H9 (cell line): ENCODE measurements around the gene POLR2L. TPM values are rescaled to one million over a fixed set of nuclear protein-coding genes. Genes with fewer than 3 reads are reported as not detected.

Experiments used
- DNase-seq: peaks from one replicate; pipeline ENCODE4 v3.0.0-alpha.2; 2017
- H2AFZ ChIP-seq: one replicate; pipeline ENCODE4 v1.6.1; 2013; ENCODE audit warnings: mild to moderate bottlenecking, low read length, control low read depth, moderate library complexity
- H2AK5ac ChIP-seq: 2 replicates; pipeline ENCODE4 v1.6.1; 2013; ENCODE audit warnings: low read length, control low read depth, mixed read lengths; ENCODE audit not compliant: insufficient read length
- H2BK120ac ChIP-seq: one replicate; pipeline ENCODE4 v1.6.1; 2013; ENCODE audit warnings: low read depth, mild to moderate bottlenecking, low read length, control low read depth, inconsistent platforms; ENCODE audit not compliant: poor library complexity, severe bottlenecking
- H2BK12ac ChIP-seq: 2 replicates; pipeline ENCODE4 v1.6.1; 2013; ENCODE audit warnings: low read length, control low read depth, mixed read lengths, low read depth; ENCODE audit not compliant: insufficient read length
- H2BK15ac ChIP-seq: 2 replicates; pipeline ENCODE4 v1.6.1; 2013; ENCODE audit warnings: low read depth, low read length, control low read depth
- H2BK20ac ChIP-seq: one replicate; pipeline ENCODE4 v1.6.1; 2013; ENCODE audit warnings: low read depth, mild to moderate bottlenecking, low read length, control low read depth, inconsistent platforms; ENCODE audit not compliant: poor library complexity, severe bottlenecking
- H2BK5ac ChIP-seq: 2 replicates; pipeline ENCODE4 v1.6.1; 2013; ENCODE audit warnings: low read length, control low read depth, mixed read lengths; ENCODE audit not compliant: insufficient read length
- H3K14ac ChIP-seq: 2 replicates; pipeline ENCODE4 v1.6.1; 2013; ENCODE audit warnings: low read length, control low read depth; ENCODE audit not compliant: insufficient read depth
- H3K18ac ChIP-seq: 2 replicates; pipeline ENCODE4 v1.6.1; 2013; ENCODE audit warnings: low read depth, mild to moderate bottlenecking, mixed read lengths, low read length, control low read depth; ENCODE audit not compliant: insufficient read length
- H3K23ac ChIP-seq: 2 replicates; pipeline ENCODE4 v1.6.1; 2013; ENCODE audit warnings: low read length, control low read depth, mixed read lengths, low read depth; ENCODE audit not compliant: insufficient read length
- H3K23me2 ChIP-seq: 2 replicates; pipeline ENCODE4 v1.6.1; 2013; ENCODE audit warnings: low read depth, mild to moderate bottlenecking, mixed read lengths, low read length, control low read depth; ENCODE audit not compliant: insufficient read length, poor library complexity, severe bottlenecking
- H3K27ac ChIP-seq: 2 replicates; pipeline ENCODE4 v1.5.1; 2013; ENCODE audit warnings: low read length, control low read depth, mixed read lengths, low read depth; ENCODE audit not compliant: insufficient read length
- H3K27me3 ChIP-seq: 2 replicates; pipeline ENCODE4 v1.6.1; 2013; ENCODE audit warnings: low read length, control low read depth, inconsistent platforms; ENCODE audit not compliant: insufficient read depth
- H3K4ac ChIP-seq: 2 replicates; pipeline ENCODE4 v1.6.1; 2013; ENCODE audit warnings: low read depth, mild to moderate bottlenecking, control low read depth, inconsistent platforms, low read length, moderate library complexity
- H3K4me1 ChIP-seq: 2 replicates; pipeline ENCODE4 v1.6.1; 2013; ENCODE audit warnings: low read length, control low read depth, inconsistent platforms; ENCODE audit not compliant: insufficient read depth
- H3K4me2 ChIP-seq: 2 replicates; pipeline ENCODE4 v1.6.1; 2013; ENCODE audit warnings: low read length, control low read depth, mixed read lengths; ENCODE audit not compliant: insufficient read length, insufficient read depth
- H3K56ac ChIP-seq: 2 replicates; pipeline ENCODE4 v1.6.1; 2013; ENCODE audit warnings: low read depth, mild to moderate bottlenecking, mixed read lengths, low read length, control low read depth; ENCODE audit not compliant: insufficient read length
- H3K79me1 ChIP-seq: 2 replicates; pipeline ENCODE4 v1.6.1; 2013; ENCODE audit warnings: low read depth, mild to moderate bottlenecking, moderate library complexity, low read length, control low read depth, inconsistent platforms; ENCODE audit not compliant: insufficient read depth, poor library complexity, severe bottlenecking
- H3K79me2 ChIP-seq: 2 replicates; pipeline ENCODE4 v1.6.1; 2013; ENCODE audit warnings: low read length, control low read depth, inconsistent platforms; ENCODE audit not compliant: insufficient read depth
- H3K9ac ChIP-seq: 2 replicates; pipeline ENCODE4 v1.6.1; 2013; ENCODE audit warnings: low read length, control low read depth, mixed read lengths; ENCODE audit not compliant: insufficient read length; ENCODE audit errors: extremely low read depth
- H3K9me3 ChIP-seq: one replicate; pipeline ENCODE4 v1.6.1; 2013; ENCODE audit warnings: low read depth, low read length, inconsistent platforms; ENCODE audit not compliant: control insufficient read depth
- H3T11ph ChIP-seq: one replicate; pipeline ENCODE4 v1.6.1; 2013; ENCODE audit warnings: mild to moderate bottlenecking, low read length, control low read depth, inconsistent platforms
- H4K20me1 ChIP-seq: one replicate; pipeline ENCODE4 v1.6.1; 2013; ENCODE audit not compliant: control insufficient read depth, insufficient read length, insufficient read depth
- H4K5ac ChIP-seq: 2 replicates; pipeline ENCODE4 v1.6.1; 2013; ENCODE audit warnings: low read depth, mild to moderate bottlenecking, mixed read lengths, low read length, control low read depth; ENCODE audit not compliant: insufficient read length
- H4K8ac ChIP-seq: replicated peaks from 2 replicates; pipeline ENCODE4 v1.6.1; 2013; ENCODE audit warnings: low read length, control low read depth, mixed read lengths, low read depth; ENCODE audit not compliant: insufficient read length
- H4K91ac ChIP-seq: 2 replicates; pipeline ENCODE4 v1.6.1; 2013; ENCODE audit warnings: low read depth, mild to moderate bottlenecking, moderate library complexity, mixed read lengths, low read length, control low read depth; ENCODE audit not compliant: insufficient read length
- H3K27ac Mint-ChIP-seq, 3 experiments: 2 replicates in 2 of 3; 3 replicates in 1 of 3; pipeline ENCODE4 v1.8.0; 2020 to 2021; ENCODE audit warnings: mixed read lengths in 3 of 3, mild to moderate bottlenecking in 1 of 3, moderate library complexity in 1 of 3
- H3K27me3 Mint-ChIP-seq: 2 replicates; pipeline ENCODE4 v1.8.0; 2021; ENCODE audit warnings: low read depth, mild to moderate bottlenecking, moderate library complexity, mixed read lengths
- H3K36me3 Mint-ChIP-seq, 3 experiments: 2 replicates in 2 of 3; 3 replicates in 1 of 3; pipeline ENCODE4 v1.8.0; 2020 to 2021; ENCODE audit warnings: low read depth in 3 of 3, mixed read lengths in 3 of 3; ENCODE audit not compliant: insufficient read depth in 1 of 3
- H3K4me1 Mint-ChIP-seq, 2 experiments: 2 replicates each; pipeline ENCODE4 v1.8.0; 2020; ENCODE audit warnings: mixed read lengths in 2 of 2
- H3K4me3 Mint-ChIP-seq, 2 experiments: 2 replicates in 1 of 2; 3 replicates in 1 of 2; pipeline ENCODE4 v1.8.0; 2020 to 2021; ENCODE audit warnings: mild to moderate bottlenecking in 2 of 2, mixed read lengths in 2 of 2, moderate library complexity in 1 of 2
- H3K9me3 Mint-ChIP-seq, 2 experiments: 2 replicates in 1 of 2; 3 replicates in 1 of 2; pipeline ENCODE4 v1.8.0; 2020; ENCODE audit warnings: mild to moderate bottlenecking in 2 of 2, mixed read lengths in 2 of 2, moderate library complexity in 1 of 2
- CTCF ChIP-seq: fragments of 200-600 bp; sonication (generic); conservative IDR thresholded peaks from 3 replicates; pipeline ENCODE4 v1.8.0; 2021; ENCODE audit warnings: antibody characterized with exemption, mild to moderate bottlenecking
- WGBS: extraction: QIAGEN DNeasy Blood & Tissue Kit; methylation state at CpG from one replicate; pipeline ENCODE4 v1.1.7; 2013; ENCODE audit warnings: missing lambda C conversion rate, low lambda C conversion rate, mixed read lengths; ENCODE audit not compliant: insufficient read length; ENCODE audit errors: extremely low coverage; 5-methylcytosine and 5-hydroxymethylcytosine counted together
- total RNA-seq: library from RNA; stranded (reverse); gene quantifications from 2 replicates; pipeline ENCODE4 v1.2.1, GENCODE V29; 2021

Gene POLR2L
- total RNA-seq, 1 experiment from 2014 or later: 135 TPM

- Mint-ChIP-seq H3K27me3 (peaks cover 3% of the 10 kb centered on the region; the same call in 1 of the 2 replicates), H3K4me3 (no peak overlapping the region), H3K9me3 (no peaks in the 10 kb centered on the region), H3K4me1 (peaks cover 3 to 4% of the 10 kb centered on the region in 2 experiments), H3K27ac (no peak overlapping the region), H3K36me3 (peaks cover 20 to 43% (median 37%) of the 10 kb centered on the region in 3 experiments)
- H4K8ac ChIP-seq: no peak overlapping the region
- H3K27me3 ChIP-seq: no peaks in the 10 kb centered on the region
- no peak for DNase-seq
- H3K4ac ChIP-seq: no peak overlapping the region
- H3K23ac ChIP-seq: no peak overlapping the region
- H3K14ac ChIP-seq: no peak overlapping the region
- no peaks in the 10 kb centered on the region for H3K79me2 ChIP-seq
- no peak overlapping the region for H3K4me2 ChIP-seq
- no peak overlapping the region for H3K27ac ChIP-seq
- WGBS: no CpG with 5 or more reads among the region's 16 CpGs
- no peak for TF ChIP-seq CTCF
- no peaks in the 10 kb centered on the region for H3K9me3 ChIP-seq
- H2BK12ac ChIP-seq: no peak overlapping the region
- H2BK20ac ChIP-seq: no peak overlapping the region
- H2BK120ac ChIP-seq: no peak overlapping the region
- H3K4me1 ChIP-seq: 0 out of 2 replicates have a peak, but pooled peaks cover 2% of the 10 kb centered on the region
- no peak overlapping the region for H3K18ac ChIP-seq
- H4K91ac ChIP-seq: no peak overlapping the region
- no peak overlapping the region for H4K5ac ChIP-seq
- no peaks in the 10 kb centered on the region for H3K79me1 ChIP-seq
- no peak overlapping the region for H3K56ac ChIP-seq
- no peak overlapping the region for H2AK5ac ChIP-seq
- no peak overlapping the region for H3K9ac ChIP-seq
- H3K23me2 ChIP-seq: no peaks in the 10 kb centered on the region
- no peak overlapping the region for H2BK5ac ChIP-seq
- no peak overlapping the region for H2BK15ac ChIP-seq
- no peak overlapping the region for H3T11ph ChIP-seq
- H4K20me1 ChIP-seq: no peaks in the 10 kb centered on the region
- H2AFZ ChIP-seq: no peak overlapping the region
Measured at GRCh38 chr11:875203-875602, 32.9 kb upstream of the POLR2L start.
